Stimulated activated CD4-positive, alpha-beta T cell treated with anti-CD3 and anti-CD28 coated beads, Interleukin-12 subunit alpha, Interleukin-12 subunit beta, amount 100 ng/mL, for 24 hours (primary cell): Measurements from ENCODE around the gene PDE11A.

ENCODE experiments used
- DNase-seq, 2 experiments: peaks; one replicate each; pipeline ENCODE4 v3.0.0-alpha.2; 2020; ENCODE audit warnings: low read depth in 2 of 2

The PDE11A gene

DNA sequence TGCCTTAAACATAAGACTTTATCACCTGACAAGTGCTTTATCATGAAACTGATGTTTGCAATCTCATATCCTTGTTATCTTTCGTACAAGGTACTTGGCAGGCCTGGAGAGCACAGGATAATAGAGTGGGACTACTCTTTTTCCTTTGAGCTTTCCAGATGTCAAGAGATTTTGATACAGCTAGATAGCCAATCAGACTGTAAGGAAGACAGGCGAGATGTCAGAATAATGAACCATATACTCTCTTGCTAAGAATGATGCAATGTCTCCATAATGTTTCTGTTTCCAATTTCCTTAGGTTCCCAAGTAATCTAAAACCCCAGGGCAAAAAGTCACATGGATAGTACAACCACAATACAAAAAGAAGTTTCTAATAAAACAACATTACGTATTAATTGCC is 313.1 kb downstream of the PDE11A start:
- DNase-seq = no peak

DNA sequence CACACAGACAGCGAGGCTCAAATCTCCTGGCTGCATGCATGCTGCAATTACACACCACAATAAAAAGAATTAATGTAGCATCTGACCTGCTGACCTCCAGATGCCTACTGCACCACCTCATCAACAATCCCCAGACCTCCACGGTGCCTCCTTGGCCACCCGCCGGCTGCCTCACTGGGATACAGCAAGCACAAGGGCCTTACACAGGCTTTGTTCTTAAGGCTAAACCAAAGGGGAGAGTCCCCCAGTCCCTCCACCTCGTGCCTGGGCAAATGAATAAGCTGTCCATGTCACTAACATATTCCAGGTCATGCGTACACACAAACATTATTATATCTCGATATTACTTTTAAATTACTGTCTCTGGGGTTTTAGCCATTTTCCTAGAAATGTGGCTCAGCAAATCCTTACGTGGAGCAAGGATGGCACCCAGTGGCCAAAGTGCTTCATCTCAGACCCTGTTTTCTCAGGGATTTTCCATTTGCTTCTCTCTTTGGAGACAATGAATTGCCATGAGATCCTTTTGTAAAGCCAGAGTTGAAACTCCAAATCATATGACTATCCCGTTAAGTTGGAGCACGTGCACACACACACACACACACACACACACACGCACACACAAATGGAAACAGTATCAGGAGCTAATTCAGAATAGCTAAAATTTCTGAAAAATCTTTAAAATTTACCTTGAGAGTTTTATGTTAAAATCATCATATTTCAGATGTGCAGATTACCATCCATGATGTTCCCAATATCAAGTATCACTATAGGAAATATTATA is 313.8 kb downstream of the PDE11A start:
- DNase-seq = no peak

DNA sequence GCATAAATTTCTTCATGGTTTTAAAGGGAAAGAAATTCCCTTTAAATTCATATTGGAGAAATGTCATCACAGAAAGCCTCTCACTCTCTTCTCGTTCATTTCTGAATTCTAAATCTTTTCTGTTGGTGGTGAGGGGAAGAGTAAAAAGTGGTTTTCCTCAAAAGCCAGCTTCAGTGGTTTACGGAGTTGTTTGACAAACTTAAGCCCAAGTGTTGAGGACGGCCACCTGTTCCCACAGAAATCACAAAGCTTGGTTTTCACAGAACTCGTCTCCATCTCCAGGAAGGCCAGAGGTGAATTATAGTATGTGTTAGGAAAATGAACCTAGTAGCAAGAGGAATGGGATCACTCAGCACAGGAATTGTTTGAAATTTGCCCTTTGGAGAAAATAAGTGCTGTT is 316.2 kb downstream of the PDE11A start:
- no peak for DNase-seq

DNA sequence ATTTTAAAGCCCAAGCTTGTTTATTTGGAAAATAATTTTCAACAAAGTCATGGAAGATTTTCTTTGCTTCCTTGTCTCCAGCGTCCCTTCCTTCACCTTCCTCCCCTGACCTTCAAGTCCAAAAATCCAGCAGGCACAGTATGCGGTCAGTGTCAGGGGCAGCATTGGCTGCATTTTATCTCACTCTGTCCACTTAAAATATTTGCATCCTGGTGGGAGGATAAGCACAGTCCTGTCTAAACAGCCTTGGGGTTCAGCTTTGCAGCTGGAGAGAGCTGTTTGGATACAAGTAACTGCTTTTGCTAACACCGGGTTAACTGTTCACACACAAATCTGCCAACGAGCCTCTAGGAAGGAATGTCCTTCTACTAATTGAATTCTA is 318.1 kb downstream of the PDE11A start:
- no peak for DNase-seq

GRCh38 chr2:177753682-177754491 is 318.7 kb downstream of the PDE11A start:
- no peak for DNase-seq

GRCh38 chr2:177748360-177748759 is 324.2 kb downstream of the PDE11A start:
- DNase-seq = no peak

- no peak for DNase-seq
Measured at GRCh38 chr2:177747384-177747783, 325.2 kb downstream of the PDE11A start.

GRCh38 chr2:177746358-177746757 is 326.2 kb downstream of the PDE11A start:
- no peak for DNase-seq

DNA sequence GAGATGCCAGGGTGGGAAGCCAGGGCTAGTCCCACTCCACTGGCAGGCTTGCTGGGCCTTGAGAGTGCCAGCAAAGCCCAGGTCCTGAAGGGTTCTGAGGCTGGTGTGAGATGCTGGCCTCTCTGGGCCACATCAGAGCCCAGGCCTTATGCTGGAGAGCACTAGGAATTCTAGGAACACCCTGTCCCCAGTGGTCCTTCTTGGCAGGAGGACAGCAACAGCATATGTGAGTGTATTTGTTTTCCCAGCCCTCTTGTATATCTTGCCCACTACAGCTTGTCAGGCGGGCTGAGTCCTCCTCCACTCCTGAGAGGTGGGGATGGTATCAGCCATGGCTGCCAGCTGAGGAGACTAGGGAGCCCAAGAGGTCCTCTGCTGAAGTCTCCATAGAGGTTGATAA is 327.0 kb downstream of the PDE11A start:
- no peak for DNase-seq

DNA sequence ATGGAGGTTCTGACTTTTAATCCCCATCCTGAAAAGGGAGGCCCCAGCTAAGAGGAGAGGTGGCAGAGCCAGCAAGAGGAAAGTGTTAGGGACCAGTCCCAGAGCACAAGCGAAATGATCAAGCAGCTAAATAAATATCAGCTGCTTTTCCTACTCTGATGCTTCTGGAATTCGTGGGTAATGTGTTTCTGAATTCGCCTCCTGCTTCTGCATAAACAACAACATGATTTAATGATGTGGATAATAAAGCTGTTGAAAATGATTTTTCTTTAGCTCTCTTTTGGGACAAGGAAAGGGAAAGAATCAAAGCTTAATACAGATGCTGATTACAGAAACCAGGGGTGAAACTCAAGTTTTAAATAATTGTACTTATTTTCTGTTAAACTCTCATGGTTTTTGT is 329.7 kb downstream of the PDE11A start:
- no peak for DNase-seq

GRCh38 chr2:177741866-177742265 is 330.7 kb downstream of the PDE11A start:
- no peak for DNase-seq

DNA sequence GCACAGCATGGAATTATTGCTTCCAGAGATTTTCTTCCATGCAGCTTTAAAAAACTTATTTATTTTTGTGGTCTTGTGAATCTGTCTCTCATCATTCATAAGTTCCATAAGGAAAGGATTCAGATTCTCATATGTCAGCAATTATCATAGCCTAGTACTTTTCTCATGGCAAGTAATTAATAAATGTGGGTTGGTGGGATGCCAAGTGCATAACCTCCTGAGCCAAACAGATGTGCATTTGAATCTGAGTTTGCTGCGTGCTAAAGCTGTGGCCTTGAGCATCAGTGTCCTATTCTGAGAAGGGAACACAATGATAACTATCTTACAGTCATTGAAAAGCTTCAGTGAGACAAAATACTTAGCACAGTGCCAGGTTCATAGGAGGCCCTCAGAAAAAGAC is 331.9 kb downstream of the PDE11A start:
- no peak for DNase-seq

GRCh38 chr2:177738461-177739235 is 333.9 kb downstream of the PDE11A start:
- DNase-seq = no peak

DNA sequence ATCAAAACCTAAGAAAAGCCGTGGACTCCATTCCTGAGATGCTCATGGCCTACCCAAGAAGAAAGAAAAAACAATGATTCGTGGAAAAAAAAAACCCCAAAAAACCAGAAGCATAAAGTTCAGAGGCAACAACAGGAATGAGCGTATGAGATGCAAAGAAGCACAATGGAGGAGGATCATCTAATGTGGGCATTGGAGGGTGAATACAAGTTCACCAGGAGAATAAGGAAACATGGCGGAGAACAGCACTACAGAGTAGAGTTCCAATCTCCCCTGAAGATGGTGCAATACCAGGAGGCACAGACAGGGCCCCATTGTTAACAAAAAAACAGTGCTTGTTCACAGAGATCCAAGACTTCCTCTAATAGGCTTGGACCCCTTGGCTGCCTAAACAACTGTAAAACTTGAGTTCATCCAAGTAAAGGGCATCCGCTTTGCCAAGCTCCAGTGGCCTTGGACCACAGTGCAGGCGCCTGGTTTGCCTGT is 337.2 kb downstream of the PDE11A start:
- DNase-seq = no peak

DNA sequence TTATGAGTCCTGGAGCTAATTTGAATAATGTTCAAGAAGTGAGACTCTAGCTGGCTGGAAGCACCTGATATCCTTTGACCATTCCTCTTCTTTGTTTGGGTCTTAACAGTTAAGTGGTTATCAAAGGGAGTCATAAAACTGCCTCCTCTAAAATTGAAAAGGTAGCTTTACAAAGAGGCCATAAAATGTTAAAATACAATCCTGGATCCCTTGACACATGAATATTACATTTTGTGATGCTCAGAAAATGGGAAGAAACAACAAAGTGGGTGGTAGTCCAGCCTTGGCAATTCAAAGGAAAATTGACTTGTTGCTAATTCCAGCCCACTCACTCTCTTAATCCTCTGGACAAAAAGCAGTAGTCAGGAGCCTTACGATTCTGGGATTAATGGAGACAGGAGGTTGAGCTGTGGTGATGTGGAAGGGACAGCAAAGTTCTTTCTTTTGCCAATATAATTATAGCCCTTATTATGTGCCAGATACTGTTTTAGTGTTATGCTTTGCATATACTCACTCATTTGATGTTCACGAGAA is 339.2 kb downstream of the PDE11A start:
- no peak for DNase-seq

- no peak for DNase-seq
Measured at GRCh38 chr2:177731384-177731783, 341.2 kb downstream of the PDE11A start.

GRCh38 chr2:177730792-177731191 is 341.8 kb downstream of the PDE11A start:
- no peak for DNase-seq

- no peak for DNase-seq
Measured at GRCh38 chr2:177730363-177730762, 342.2 kb downstream of the PDE11A start.

DNA sequence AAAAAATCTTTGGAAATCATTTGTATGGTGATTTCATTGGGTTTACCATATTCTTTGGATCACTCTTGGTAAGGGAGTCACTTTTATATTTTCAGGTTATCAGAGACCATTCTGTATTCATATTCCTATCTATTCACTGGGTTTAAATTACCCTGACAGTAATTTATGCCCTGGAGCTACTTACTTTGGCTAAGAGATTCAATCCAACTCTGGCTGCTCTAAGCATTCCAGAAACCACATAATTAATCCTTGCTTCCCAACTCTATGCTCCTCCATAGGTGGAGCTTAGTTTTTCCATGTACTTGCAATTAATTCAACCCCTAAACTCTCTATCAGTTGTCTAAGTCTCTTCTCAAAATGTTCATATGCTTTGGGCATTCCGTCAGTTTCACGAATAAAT is 343.7 kb downstream of the PDE11A start:
- no peak for DNase-seq

DNA sequence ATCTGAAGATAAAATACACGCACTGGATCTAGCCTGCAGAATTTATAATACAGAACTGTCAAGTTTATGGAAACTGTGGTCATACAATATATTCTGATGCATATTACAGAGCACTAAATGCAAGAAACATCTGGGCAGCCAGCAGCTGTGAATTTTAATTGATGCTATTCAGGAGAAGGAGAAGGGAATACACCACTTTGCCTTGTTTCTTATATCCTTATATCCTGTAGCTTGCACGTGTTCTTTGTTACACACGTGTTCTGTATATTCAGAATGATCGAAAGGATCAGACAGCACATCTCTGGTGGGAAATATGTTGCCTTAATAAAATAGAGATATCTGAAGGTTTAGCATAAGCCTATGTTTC is 344.2 kb downstream of the PDE11A start:
- no peak for DNase-seq

GRCh38 chr2:177727577-177728398 is 344.8 kb downstream of the PDE11A start:
- no peak for DNase-seq
